ENCODE data around the gene ZNRF4.

The ZNRF4 gene

GRCh38 chr19:5457709-5458108 is 2.5 kb downstream of the ZNRF4 start:
- Histone ChIP-seq H3K18ac (ENCODE audit: low read length) (no peak overlapping the region), H3K23ac (ENCODE audit: low read length) (no peak overlapping the region), H3K36me3 (ENCODE audit: control insufficient read depth, insufficient read depth, low read length) (no peaks in the 10 kb centered on the region), H3K27ac (ENCODE audit: low read depth, low read length) (no peak overlapping the region), H3K4ac (ENCODE audit: low read depth, low read length) (no peak overlapping the region), H3K56ac (ENCODE audit: low read length) (no peak overlapping the region), H3K4me1 (ENCODE audit: control insufficient read depth, low read depth, low read length) (no peaks in the 10 kb centered on the region), H2BK120ac (ENCODE audit: low read depth, low read length) (no peak overlapping the region), H3K4me2 (ENCODE audit: low read length) (no peak overlapping the region), H3K27me3 (ENCODE audit: insufficient read depth, low read length, poor library complexity) (no peaks in the 10 kb centered on the region), H2BK15ac (replicated peaks; ENCODE audit: low read depth) (no peak overlapping the region), H3K4me3 (ENCODE audit: low read length) (no peak overlapping the region), H4K5ac (ENCODE audit: low read length) (no peak overlapping the region), H3K79me2 (ENCODE audit: control insufficient read depth, insufficient read depth, low read length) (no peaks in the 10 kb centered on the region), H4K8ac (ENCODE audit: low read depth, low read length) (no peak overlapping the region), H2AK5ac (ENCODE audit: low read length) (no peak overlapping the region), H2BK5ac (ENCODE audit: low read length) (no peak overlapping the region), H3K9ac (ENCODE audit: low read length) (no peak overlapping the region), H3K79me1 (ENCODE audit: low read length) (no peaks in the 10 kb centered on the region)
- DNase-seq, result peak; percentile 67
- no CpG with 5 or more reads among the region's 9 CpGs for WGBS (ENCODE audit: extremely low coverage, insufficient coverage, low lambda C conversion rate)

DNA sequence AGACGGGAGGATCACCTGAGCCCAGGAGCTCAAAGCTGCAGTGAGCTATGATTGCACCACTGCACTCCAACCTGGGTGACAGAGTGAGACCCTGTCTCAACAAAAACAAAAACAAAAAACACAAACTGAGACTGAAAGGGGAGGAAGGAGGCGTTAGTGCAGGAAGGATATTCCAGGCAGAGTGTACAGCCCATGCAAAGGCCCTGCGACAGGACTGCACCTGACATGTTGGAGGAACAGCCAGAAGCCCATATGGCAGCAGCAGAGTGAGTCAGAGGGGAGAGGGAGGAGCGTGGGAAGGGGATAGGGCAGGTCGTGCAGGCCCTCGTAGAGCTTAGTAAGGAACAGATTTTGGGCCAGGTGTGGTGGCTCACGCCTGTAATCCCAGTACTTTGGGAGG is 3.2 kb downstream of the ZNRF4 start:
- Histone ChIP-seq H2AK5ac (ENCODE audit: low read length) (no peak overlapping the region), H4K8ac (ENCODE audit: low read depth, low read length) (no peak overlapping the region), H3K36me3 (ENCODE audit: control insufficient read depth, insufficient read depth, low read length) (no peaks in the 10 kb centered on the region), H3K79me1 (ENCODE audit: low read length) (no peaks in the 10 kb centered on the region), H3K4me3 (ENCODE audit: low read length) (no peak overlapping the region), H2BK5ac (ENCODE audit: low read length) (no peak overlapping the region), H3K79me2 (ENCODE audit: control insufficient read depth, insufficient read depth, low read length) (no peaks in the 10 kb centered on the region), H3K9ac (ENCODE audit: low read length) (no peak overlapping the region), H3K4me1 (ENCODE audit: control insufficient read depth, low read depth, low read length) (no peaks in the 10 kb centered on the region), H3K27me3 (ENCODE audit: insufficient read depth, low read length, poor library complexity) (no peaks in the 10 kb centered on the region), H3K18ac (ENCODE audit: low read length) (no peak overlapping the region), H3K27ac (ENCODE audit: low read depth, low read length) (no peak overlapping the region), H3K23ac (ENCODE audit: low read length) (no peak overlapping the region), H2BK15ac (replicated peaks; ENCODE audit: low read depth) (no peak overlapping the region), H3K4me2 (ENCODE audit: low read length) (no peak overlapping the region), H2BK120ac (ENCODE audit: low read depth, low read length) (no peak overlapping the region), H4K5ac (ENCODE audit: low read length) (no peak overlapping the region), H3K56ac (ENCODE audit: low read length) (no peak overlapping the region), H3K4ac (ENCODE audit: low read depth, low read length) (no peak overlapping the region)
- WGBS (ENCODE audit: extremely low coverage, insufficient coverage, low lambda C conversion rate), result no CpG with 5 or more reads among the region's 7 CpGs
- DNase-seq, result no peak

GRCh38 chr19:5459360-5459759 is 4.1 kb downstream of the ZNRF4 start:
- H3K79me2 ChIP-seq (ENCODE audit: control insufficient read depth, insufficient read depth, low read length), result no peaks in the 10 kb centered on the region

GRCh38 chr19:5460748-5461147 is 5.5 kb downstream of the ZNRF4 start:
- H3K79me1 ChIP-seq (ENCODE audit: low read length), result no peaks in the 10 kb centered on the region
- no CpG with 5 or more reads among the region's 3 CpGs for WGBS (ENCODE audit: extremely low coverage, insufficient coverage, low lambda C conversion rate)
- H3K9ac ChIP-seq (ENCODE audit: low read length), result no peak overlapping the region
- H3K56ac ChIP-seq (ENCODE audit: low read length), result no peak overlapping the region
- H4K5ac ChIP-seq (ENCODE audit: low read length), result no peak overlapping the region
- no peak overlapping the region for H3K23ac ChIP-seq (ENCODE audit: low read length)
- H4K8ac ChIP-seq (ENCODE audit: low read depth, low read length), result no peak overlapping the region
- H3K27me3 ChIP-seq (ENCODE audit: insufficient read depth, low read length, poor library complexity), result no peaks in the 10 kb centered on the region
- no peak overlapping the region for H2BK5ac ChIP-seq (ENCODE audit: low read length)
- no peaks in the 10 kb centered on the region for H3K4me1 ChIP-seq (ENCODE audit: control insufficient read depth, low read depth, low read length)
- H3K4me2 ChIP-seq (ENCODE audit: low read length), result no peak overlapping the region
- H3K36me3 ChIP-seq (ENCODE audit: control insufficient read depth, insufficient read depth, low read length), result no peaks in the 10 kb centered on the region
- H3K18ac ChIP-seq (ENCODE audit: low read length), result no peak overlapping the region
- no peak overlapping the region for H3K4me3 ChIP-seq (ENCODE audit: low read length)
- no peaks in the 10 kb centered on the region for H3K79me2 ChIP-seq (ENCODE audit: control insufficient read depth, insufficient read depth, low read length)
- no peak overlapping the region for H2BK120ac ChIP-seq (ENCODE audit: low read depth, low read length)
- H3K27ac ChIP-seq (ENCODE audit: low read depth, low read length), result no peak overlapping the region
- no peak for DNase-seq
- H3K4ac ChIP-seq (ENCODE audit: low read depth, low read length), result no peak overlapping the region
- no peak overlapping the region for H2AK5ac ChIP-seq (ENCODE audit: low read length)
- H2BK15ac ChIP-seq (replicated peaks; ENCODE audit: low read depth), result no peak overlapping the region

More at GRCh38 chr19:5459360-5459759, 4.1 kb downstream of the ZNRF4 start:
- H3K4me1 ChIP-seq (ENCODE audit: control insufficient read depth, low read depth, low read length), result no peaks in the 10 kb centered on the region
- no peak overlapping the region for H3K9ac ChIP-seq (ENCODE audit: low read length)
- H3K4me3 ChIP-seq (ENCODE audit: low read length), result no peak overlapping the region
- no peak for DNase-seq
- no peak overlapping the region for H2BK15ac ChIP-seq (replicated peaks; ENCODE audit: low read depth)
- no peak overlapping the region for H3K4me2 ChIP-seq (ENCODE audit: low read length)
- H4K8ac ChIP-seq (ENCODE audit: low read depth, low read length), result no peak overlapping the region
- no peaks in the 10 kb centered on the region for H3K36me3 ChIP-seq (ENCODE audit: control insufficient read depth, insufficient read depth, low read length)
- H3K56ac ChIP-seq (ENCODE audit: low read length), result no peak overlapping the region
- no peak overlapping the region for H3K18ac ChIP-seq (ENCODE audit: low read length)
- H3K27ac ChIP-seq (ENCODE audit: low read depth, low read length), result no peak overlapping the region
- no peak overlapping the region for H3K4ac ChIP-seq (ENCODE audit: low read depth, low read length)
- no peak overlapping the region for H4K5ac ChIP-seq (ENCODE audit: low read length)
- no peak overlapping the region for H3K23ac ChIP-seq (ENCODE audit: low read length)
- no peaks in the 10 kb centered on the region for H3K27me3 ChIP-seq (ENCODE audit: insufficient read depth, low read length, poor library complexity)
- H3K79me1 ChIP-seq (ENCODE audit: low read length), result no peaks in the 10 kb centered on the region
- no peak overlapping the region for H2AK5ac ChIP-seq (ENCODE audit: low read length)
- no peak overlapping the region for H2BK120ac ChIP-seq (ENCODE audit: low read depth, low read length)
- no CpG with 5 or more reads among the region's 6 CpGs for WGBS (ENCODE audit: extremely low coverage, insufficient coverage, low lambda C conversion rate)
- H2BK5ac ChIP-seq (ENCODE audit: low read length), result no peak overlapping the region

GRCh38 chr19:5463959-5464358 is 8.7 kb downstream of the ZNRF4 start:
- Histone ChIP-seq H3K27ac (ENCODE audit: low read depth, low read length) (no peak overlapping the region), H3K4me3 (ENCODE audit: low read length) (no peak overlapping the region), H2BK15ac (replicated peaks; ENCODE audit: low read depth) (no peak overlapping the region), H3K4me2 (ENCODE audit: low read length) (no peak overlapping the region), H3K36me3 (ENCODE audit: control insufficient read depth, insufficient read depth, low read length) (no peaks in the 10 kb centered on the region), H4K5ac (ENCODE audit: low read length) (no peak overlapping the region), H4K8ac (ENCODE audit: low read depth, low read length) (no peak overlapping the region), H3K4me1 (ENCODE audit: control insufficient read depth, low read depth, low read length) (no peaks in the 10 kb centered on the region), H3K9ac (ENCODE audit: low read length) (no peak overlapping the region), H2BK120ac (ENCODE audit: low read depth, low read length) (no peak overlapping the region), H3K79me1 (ENCODE audit: low read length) (no peaks in the 10 kb centered on the region), H2AK5ac (ENCODE audit: low read length) (no peak overlapping the region), H2BK5ac (ENCODE audit: low read length) (no peak overlapping the region), H3K27me3 (ENCODE audit: insufficient read depth, low read length, poor library complexity) (no peaks in the 10 kb centered on the region), H3K79me2 (ENCODE audit: control insufficient read depth, insufficient read depth, low read length) (no peaks in the 10 kb centered on the region), H3K23ac (ENCODE audit: low read length) (no peak overlapping the region), H3K56ac (ENCODE audit: low read length) (no peak overlapping the region), H3K18ac (ENCODE audit: low read length) (no peak overlapping the region), H3K4ac (ENCODE audit: low read depth, low read length) (no peak overlapping the region)
- no CpG with 5 or more reads among the region's 3 CpGs for WGBS (ENCODE audit: extremely low coverage, insufficient coverage, low lambda C conversion rate)
- DNase-seq, result no peak

GRCh38 chr19:5466072-5466471 is 10.9 kb downstream of the ZNRF4 start:
- H2BK5ac ChIP-seq (ENCODE audit: low read length), result no peak overlapping the region
- no peak overlapping the region for H3K4me3 ChIP-seq (ENCODE audit: low read length)
- no peak overlapping the region for H2BK120ac ChIP-seq (ENCODE audit: low read depth, low read length)
- H2BK15ac ChIP-seq (replicated peaks; ENCODE audit: low read depth), result no peak overlapping the region
- no peaks in the 10 kb centered on the region for H3K27me3 ChIP-seq (ENCODE audit: insufficient read depth, low read length, poor library complexity)
- H3K23ac ChIP-seq (ENCODE audit: low read length), result no peak overlapping the region
- H3K4me2 ChIP-seq (ENCODE audit: low read length), result no peak overlapping the region
- no peak overlapping the region for H3K18ac ChIP-seq (ENCODE audit: low read length)
- H3K56ac ChIP-seq (ENCODE audit: low read length), result no peak overlapping the region
- no peak overlapping the region for H3K27ac ChIP-seq (ENCODE audit: low read depth, low read length)
- H4K5ac ChIP-seq (ENCODE audit: low read length), result no peak overlapping the region
- no peak overlapping the region for H3K4ac ChIP-seq (ENCODE audit: low read depth, low read length)
- H4K8ac ChIP-seq (ENCODE audit: low read depth, low read length), result no peak overlapping the region
- no peaks in the 10 kb centered on the region for H3K79me2 ChIP-seq (ENCODE audit: control insufficient read depth, insufficient read depth, low read length)
- no peaks in the 10 kb centered on the region for H3K36me3 ChIP-seq (ENCODE audit: control insufficient read depth, insufficient read depth, low read length)
- WGBS (ENCODE audit: extremely low coverage, insufficient coverage, low lambda C conversion rate), result no CpG with 5 or more reads among the region's 7 CpGs
- H3K9ac ChIP-seq (ENCODE audit: low read length), result no peak overlapping the region
- H2AK5ac ChIP-seq (ENCODE audit: low read length), result no peak overlapping the region
- H3K79me1 ChIP-seq (ENCODE audit: low read length), result no peaks in the 10 kb centered on the region
- no peaks in the 10 kb centered on the region for H3K4me1 ChIP-seq (ENCODE audit: control insufficient read depth, low read depth, low read length)
- DNase-seq, result no peak
